ENCODE data around the gene LRRC25. TPM values are rescaled to one million over a fixed set of nuclear protein-coding genes. Genes with fewer than 3 reads are reported as not detected.

Gene LRRC25
- total RNA-seq, 1 donor from 2014 or later, result 8.2 TPM

DNA sequence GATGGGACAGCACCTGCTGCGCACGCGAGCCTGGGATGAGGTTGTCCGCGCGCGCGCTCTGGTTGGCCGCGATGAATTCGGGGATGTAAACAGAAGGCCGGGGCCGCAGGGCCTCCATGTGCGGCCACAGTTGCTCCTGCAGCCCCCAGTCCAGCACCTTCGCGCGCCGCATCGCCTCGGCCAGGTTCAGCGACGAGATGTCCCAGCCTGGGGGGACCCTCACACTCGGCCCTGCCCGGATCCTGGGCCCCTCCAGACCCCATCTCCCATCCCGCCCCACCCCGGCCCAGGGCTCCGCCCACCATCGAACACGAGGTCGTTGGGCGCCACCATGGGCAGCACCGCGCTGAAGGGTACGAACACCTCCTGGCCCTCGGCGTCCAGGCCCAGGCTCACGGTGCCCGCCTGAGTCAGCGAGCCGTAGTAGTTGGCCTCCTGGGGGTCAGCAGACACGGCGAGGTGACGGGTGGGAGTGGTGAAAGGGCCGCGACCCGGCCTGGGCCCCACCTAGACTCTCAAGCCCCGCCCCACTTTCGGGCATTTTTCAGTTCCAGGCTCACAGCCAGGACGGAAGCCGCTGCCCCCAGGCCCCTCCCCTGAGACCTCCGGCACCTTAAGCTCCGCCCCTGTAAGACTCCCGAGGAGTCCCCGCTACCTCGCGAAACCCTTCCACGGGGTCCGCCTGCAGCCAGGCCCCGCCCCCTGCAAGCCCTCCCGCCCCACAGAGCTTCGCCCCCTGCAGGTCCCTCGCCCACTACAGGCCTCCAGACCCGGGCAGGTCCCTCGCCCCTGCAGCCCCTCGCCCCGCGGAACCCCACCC is 39.5 kb upstream of the LRRC25 start:
- peak; percentile 67 for ATAC-seq
- intact Hi-C loops (cut with DNase I), result no loop called here
- peak; percentile 91 for DNase-seq (ENCODE audit: low spot score)

GRCh38 chr19:18435842-18436670 is 38.6 kb upstream of the LRRC25 start:
- ATAC-seq (no peak), DNase-seq (ENCODE audit: low spot score) (no peak)
- intact Hi-C loops (cut with DNase I), result no loop called here

- ATAC-seq (no peak), DNase-seq (ENCODE audit: low spot score) (no peak)
- intact Hi-C loops (cut with DNase I), result no loop called here
Measured at GRCh38 chr19:18435178-18435841, 37.9 kb upstream of the LRRC25 start.

- DNase-seq (ENCODE audit: low spot score) (no peak), ATAC-seq (no peak)
- intact Hi-C loops (cut with DNase I), result no loop called here
Measured at GRCh38 chr19:18434411-18435175, 37.2 kb upstream of the LRRC25 start.

GRCh38 chr19:18433735-18434398 is 36.4 kb upstream of the LRRC25 start:
- intact Hi-C loops (cut with DNase I), result no loop called here
- DNase-seq (ENCODE audit: low spot score) (no peak), ATAC-seq (no peak)

GRCh38 chr19:18433015-18433691 is 35.7 kb upstream of the LRRC25 start:
- intact Hi-C loops (cut with DNase I), result no loop called here
- DNase-seq (ENCODE audit: low spot score) (no peak), ATAC-seq (no peak)

DNA sequence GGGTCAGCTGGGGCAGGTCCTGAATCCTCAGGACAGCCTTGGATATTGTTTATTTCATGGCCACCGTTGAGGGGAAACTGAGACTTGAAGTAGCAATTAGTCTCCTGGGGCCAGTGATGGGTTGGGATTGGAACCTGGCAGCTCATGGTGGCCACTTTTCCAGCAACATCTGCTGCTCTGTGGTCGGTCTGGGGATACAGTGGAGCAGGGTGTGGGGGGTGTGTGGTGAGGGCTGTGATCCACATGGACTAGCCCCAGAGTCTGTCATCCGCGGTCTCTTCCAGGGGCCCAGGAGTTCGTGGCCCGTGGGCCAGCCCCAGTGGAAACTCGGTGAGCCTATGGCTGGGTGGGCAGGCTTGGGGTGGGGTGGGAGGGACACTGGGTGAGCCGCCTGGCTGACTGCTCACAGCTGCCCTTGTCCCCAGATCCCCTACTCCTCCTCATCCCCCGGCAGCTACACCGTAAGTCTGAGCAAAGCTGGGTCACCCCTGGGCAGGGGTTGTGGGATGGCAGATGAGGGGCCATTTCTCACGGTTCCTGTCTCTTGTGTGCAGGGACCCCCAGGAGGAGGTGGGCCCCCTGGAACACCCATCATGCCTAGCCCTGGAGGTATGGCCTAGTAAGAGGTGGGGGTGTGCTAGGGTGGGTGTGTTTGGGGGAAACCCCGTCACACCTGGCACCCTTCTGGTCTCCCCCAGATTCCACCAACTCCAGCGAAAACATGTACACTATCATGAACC is 35.0 kb upstream of the LRRC25 start:
- DNase-seq (ENCODE audit: low spot score), result no peak
- no peak for ATAC-seq
- intact Hi-C loops (cut with DNase I), result no loop called here

DNA sequence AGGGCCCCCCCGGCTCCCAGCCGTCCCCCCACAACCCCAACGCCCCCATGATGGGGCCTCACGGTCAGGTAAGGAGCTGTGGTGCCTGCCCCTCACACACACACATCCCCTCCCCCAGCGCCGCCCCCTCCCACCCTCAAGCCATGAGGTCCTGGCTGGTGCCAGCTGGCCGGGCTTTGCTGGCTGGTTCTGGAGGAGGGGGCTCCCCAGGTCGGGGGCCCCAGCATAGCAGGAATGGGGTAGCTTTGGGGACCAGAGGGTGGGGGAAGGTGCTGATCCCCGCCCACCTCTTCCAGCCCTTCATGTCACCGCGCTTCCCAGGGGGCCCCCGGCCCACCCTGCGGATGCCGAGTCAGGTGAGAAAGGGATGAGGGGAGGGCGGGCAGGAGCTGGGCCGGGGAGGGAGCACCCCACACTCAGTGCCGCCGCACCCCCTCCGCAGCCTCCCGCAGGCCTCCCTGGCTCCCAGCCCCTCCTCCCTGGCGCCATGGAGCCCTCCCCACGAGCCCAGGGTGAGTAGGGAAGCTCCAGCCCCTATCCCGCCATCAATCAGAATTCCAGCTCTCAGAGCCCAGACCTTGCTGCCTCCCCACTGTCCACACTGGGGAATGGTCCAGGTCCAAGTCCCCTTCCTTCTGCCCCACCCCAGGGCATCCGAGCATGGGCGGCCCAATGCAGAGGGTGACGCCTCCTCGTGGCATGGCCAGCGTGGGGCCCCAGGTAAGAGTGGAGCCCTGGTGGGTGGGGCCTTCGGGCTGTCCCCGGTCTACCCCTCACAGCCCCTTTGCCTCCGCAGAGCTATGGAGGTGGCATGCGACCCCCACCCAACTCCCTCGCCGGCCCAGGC is 34.2 kb upstream of the LRRC25 start:
- ATAC-seq (no peak), DNase-seq (ENCODE audit: low spot score) (no peak)
- intact Hi-C loops (cut with DNase I), result no loop called here

DNA sequence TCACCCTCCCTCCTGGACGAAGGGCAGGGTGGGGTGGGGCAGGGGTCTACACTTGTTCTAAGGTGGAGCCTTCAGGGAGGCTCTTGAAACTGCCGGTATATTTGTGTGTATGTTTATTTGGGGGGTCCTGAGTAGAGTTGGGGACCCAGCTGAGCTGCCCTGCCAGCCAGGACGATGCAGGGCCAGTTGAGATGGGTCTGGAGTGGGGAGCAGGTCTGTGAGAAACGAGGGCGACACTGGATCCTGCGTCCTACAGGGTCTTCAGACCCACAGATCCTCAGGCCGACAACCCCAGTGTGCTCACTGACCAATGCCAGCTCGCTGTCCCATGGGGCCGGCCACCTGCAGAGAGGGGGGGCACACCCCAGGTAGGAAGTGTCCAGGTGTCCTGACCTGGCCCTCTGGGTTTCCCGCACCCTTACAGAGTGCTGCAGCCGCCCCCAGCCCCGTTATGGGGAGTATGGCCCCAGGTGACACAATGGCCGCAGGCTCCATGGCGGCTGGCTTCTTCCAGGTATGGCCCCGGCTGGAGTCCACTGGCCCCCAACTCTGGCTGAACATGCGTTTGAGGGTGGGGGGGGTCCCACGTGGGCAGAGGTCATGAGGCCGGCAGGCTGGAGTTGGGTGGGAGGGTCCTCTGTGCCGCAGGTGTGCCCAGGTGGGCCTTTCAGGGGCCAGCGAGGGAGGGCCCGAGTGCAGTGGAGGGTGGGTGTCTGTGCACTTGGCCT is 33.2 kb upstream of the LRRC25 start:
- ATAC-seq, result no peak
- intact Hi-C loops (cut with DNase I), result no loop called here
- DNase-seq (ENCODE audit: low spot score), result no peak

DNA sequence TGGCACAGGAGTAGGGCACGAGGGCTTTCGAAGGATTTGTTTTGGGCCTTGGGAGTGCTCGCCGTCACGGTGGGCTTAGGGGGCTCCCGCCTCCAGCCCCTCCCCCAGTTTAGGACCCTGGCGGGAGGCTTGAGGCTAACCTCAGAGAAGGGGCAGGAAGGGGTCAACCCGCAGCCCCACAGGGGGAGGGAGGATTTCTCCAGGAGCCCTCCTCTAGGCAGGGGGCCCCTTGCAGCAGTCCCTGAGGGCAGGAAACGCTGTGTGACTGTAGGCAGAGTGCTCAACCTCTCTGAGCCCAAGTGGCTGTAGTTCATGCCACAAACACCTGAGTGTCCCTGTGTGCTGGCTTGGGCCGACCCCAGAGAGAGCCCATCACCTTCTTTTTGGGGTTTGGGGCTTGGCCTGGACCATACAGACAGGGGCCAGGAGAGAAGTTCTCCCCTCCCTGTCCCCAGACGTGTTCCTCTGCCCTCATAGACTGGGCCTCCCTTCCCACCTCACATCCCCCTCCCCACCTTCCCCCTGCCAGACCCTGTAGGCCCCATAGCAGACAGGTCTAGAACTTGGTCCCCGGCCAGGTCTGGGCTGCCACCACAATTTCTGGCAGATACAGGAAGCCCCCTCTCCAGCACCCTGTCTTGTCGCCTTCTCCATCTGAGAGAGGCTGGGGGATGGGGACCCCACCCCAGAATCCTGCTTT is 32.4 kb upstream of the LRRC25 start:
- intact Hi-C loops (cut with DNase I), result no loop called here
- ATAC-seq (no peak), DNase-seq (ENCODE audit: low spot score) (no peak)

GRCh38 chr19:18428787-18429674 is 31.6 kb upstream of the LRRC25 start:
- DNase-seq (ENCODE audit: low spot score), result peak; percentile 82
- ATAC-seq, result peak; percentile 50
- intact Hi-C loops (cut with DNase I), result no loop called here

DNA sequence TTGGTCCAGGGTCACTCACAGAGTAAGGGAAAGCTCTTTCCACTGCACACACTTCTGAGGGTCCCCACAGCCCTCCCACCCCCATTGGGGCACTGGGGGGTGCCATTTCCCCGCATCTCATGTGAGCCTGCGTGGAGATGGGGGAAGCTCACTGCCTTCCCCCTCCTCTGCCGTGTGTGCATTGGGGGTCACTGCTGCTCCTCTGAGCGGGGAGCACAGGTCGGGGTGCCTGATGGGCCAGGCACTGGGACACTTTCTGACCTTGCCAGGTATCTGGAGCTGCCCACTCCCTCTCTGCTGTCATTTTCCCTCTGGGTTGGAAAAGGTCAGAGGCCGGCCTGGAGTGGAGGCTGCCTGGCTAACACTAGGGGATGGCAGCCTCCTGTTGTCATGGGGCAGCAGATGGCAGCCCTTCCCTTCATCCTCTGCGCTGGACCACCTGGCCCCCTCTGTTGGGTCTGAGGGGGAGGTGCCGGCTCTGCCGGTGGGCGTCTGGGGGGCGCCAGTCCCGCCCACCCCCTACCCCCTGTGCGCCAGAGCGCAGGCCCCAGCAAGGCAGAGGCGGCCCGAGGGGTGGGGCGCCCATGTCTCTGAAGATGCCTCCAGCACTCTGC is 30.9 kb upstream of the LRRC25 start:
- intact Hi-C loops (cut with DNase I), result no loop called here
- ATAC-seq, result no peak
- no peak for DNase-seq (ENCODE audit: low spot score)

GRCh38 chr19:18427743-18428113 is 30.3 kb upstream of the LRRC25 start:
- ATAC-seq, result no peak
- DNase-seq (ENCODE audit: low spot score), result no peak
- intact Hi-C loops (cut with DNase I), result no loop called here

All from sciatic nerve (tissue), 2 donors.